EL (cell line): Measurements from ENCODE around the gene RIMS1.
"Not testable (repeated sequence)": the region's sequence is repeated elsewhere in the genome, so short reads cannot be mapped to it uniquely, and the experiment has no call there.

Experiments
- DNase-seq: peaks from one replicate; pipeline ENCODE4 v3.0.0-alpha.2; 2016

Gene RIMS1

DNA sequence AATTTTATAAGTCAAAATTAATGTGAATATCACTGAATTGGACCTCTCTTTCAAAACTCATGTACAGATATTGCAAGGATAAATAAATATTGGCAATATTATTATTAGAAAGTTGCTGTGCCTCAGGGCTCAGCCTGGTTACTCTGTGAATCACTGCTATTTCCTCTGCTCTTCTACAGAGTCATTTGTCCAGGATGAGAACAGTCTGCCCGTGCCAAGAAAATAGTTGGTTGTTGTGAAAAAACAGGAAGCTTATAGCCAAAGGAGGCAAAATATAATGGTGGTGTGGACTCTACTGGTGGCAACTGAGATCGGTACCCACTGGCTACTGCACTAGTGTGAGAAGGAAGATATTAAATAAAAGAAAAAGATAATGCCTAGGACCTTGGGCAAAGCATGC is 93.6 kb downstream of the RIMS1 start:
- DNase-seq, result peak; percentile 3

- DNase-seq, result peak; percentile 8
These were observed 96.0 kb downstream of the RIMS1 start for GRCh38 chr6:71982389-71982788.

GRCh38 chr6:71983131-71983530 is 96.8 kb downstream of the RIMS1 start:
- no peak for DNase-seq

GRCh38 chr6:71994705-71995271 is 108.4 kb downstream of the RIMS1 start:
- DNase-seq, result no peak

GRCh38 chr6:71997341-71997740 is 111.0 kb downstream of the RIMS1 start:
- DNase-seq, result no peak

DNA sequence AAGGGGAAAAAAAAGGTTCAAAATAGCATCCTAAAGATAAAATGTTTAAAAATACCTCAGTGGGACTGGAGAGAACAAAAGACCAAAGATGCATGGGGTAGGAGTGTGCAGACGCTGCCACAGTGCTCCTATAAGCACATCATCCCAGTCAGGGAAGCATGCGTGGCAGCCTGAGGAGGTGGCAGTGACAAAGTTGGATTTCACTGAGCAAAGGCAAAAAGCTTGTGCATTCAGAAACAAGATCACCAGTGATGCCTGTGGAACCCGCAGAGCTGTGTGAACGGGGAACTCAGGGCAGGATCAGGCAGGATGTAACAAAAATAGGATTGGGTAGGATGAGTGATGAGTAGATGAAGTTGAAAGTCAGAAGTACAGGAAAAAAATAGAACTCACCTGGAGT is 116.1 kb downstream of the RIMS1 start:
- DNase-seq, result no peak

DNA sequence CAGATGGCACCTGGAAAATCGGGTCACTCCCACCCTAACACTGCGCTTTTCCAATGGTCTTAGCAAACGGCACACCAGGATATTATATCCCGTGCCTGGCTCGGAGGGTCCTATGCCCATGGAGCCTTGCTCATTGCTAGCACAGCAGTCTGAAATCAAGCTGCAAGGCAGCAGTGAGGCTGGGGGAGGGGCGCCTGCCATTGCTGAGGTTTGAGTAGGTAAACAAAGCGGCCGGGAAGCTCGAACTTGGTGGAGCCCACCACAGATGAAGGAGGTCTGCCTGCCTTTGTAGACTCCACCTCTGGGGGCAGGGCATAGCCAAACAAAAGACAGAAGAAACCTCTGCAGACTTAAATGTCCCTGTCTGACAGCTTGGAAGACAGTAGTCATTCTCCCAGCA is 120.2 kb downstream of the RIMS1 start:
- DNase-seq, result not testable (repeated sequence)

DNA sequence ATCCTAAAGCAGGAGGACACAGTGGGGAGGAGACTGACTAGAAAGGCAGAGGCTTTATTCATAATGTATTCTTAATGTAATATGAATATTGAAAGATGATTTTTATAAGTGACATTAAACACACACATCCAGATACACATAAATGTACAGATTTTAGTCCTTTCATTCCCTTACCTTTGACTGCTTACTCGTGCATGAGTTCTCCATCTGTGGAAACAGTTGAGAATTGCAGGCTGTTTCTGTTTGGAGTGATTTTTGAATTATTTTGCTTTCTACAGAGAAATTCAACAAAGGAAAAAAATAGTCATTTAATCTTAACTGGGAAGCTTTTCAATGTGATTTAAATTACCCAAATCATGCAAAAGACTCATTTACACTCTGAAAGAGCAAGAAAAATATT is 136.5 kb downstream of the RIMS1 start:
- no peak for DNase-seq

- DNase-seq, result peak; percentile 9
These were observed 145.1 kb downstream of the RIMS1 start for GRCh38 chr6:72031471-72031870.

DNA sequence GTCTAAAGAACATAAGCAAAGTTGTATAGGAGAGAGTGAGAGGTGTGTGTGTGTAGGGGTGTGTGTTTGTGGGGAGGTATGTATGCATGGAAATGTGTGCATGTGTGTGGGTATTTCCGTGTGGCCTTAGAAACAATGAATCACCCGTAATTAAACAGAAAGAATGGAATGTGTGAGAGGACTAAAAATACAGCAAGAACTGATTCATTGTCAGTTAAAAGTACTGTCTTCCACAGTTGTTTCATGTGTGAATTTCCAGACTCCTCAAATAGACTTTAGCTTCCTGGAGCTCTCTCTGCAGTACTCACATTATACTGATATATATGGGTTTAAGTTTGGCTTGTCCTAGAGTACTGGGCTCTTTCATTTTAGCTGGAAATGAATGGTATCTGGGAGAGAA is 145.7 kb downstream of the RIMS1 start:
- DNase-seq, result peak; percentile 15

- no peak for DNase-seq
These were observed 149.1 kb downstream of the RIMS1 start for GRCh38 chr6:72035486-72035885.

DNA sequence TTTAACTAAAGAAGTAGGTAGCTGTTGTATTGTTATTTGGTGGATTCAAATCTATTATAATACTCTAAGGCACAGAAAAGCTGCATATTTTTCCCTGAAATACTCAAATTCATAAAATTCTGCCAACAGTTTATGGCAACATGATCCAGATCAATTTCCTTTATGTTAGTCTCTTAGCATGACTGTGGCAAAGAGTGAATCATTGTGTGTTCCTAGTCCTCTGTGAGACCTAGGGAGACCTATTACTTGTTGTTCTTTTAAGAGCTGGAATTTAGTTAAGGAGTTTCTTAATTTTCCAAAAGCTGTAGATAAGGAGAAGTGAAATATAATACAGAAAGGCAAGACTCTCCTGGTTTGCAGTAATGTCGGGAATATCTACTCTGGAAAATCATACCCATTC is 149.6 kb downstream of the RIMS1 start:
- DNase-seq, result no peak

- no peak for DNase-seq
These were observed 150.7 kb downstream of the RIMS1 start for GRCh38 chr6:72037006-72037405.

GRCh38 chr6:72040111-72040510 is 153.8 kb downstream of the RIMS1 start:
- no peak for DNase-seq

- no peak for DNase-seq
These were observed 155.7 kb downstream of the RIMS1 start for GRCh38 chr6:72042088-72042487.

- no peak for DNase-seq
These were observed 161.7 kb downstream of the RIMS1 start for GRCh38 chr6:72048080-72048479.

DNA sequence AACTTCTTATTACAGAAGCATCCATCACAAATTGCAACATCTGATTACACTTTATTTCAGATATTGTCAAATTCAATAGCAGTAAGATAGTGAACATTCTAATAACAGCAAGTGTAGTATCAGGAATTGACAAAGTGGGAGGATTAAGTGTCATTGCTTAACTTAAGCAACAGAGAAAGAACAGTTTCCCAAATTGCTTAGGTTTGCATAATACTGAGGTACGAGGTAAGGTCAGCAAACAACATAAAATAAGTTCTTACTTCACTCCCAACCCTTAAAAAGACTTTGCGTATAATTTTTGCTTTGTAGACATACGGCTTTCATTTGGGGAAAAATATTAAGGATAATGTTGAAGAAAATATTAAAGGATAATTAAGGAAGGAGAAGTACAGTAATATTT is 163.0 kb downstream of the RIMS1 start:
- no peak for DNase-seq

GRCh38 chr6:72061286-72061685 is 174.9 kb downstream of the RIMS1 start:
- no peak for DNase-seq

DNA sequence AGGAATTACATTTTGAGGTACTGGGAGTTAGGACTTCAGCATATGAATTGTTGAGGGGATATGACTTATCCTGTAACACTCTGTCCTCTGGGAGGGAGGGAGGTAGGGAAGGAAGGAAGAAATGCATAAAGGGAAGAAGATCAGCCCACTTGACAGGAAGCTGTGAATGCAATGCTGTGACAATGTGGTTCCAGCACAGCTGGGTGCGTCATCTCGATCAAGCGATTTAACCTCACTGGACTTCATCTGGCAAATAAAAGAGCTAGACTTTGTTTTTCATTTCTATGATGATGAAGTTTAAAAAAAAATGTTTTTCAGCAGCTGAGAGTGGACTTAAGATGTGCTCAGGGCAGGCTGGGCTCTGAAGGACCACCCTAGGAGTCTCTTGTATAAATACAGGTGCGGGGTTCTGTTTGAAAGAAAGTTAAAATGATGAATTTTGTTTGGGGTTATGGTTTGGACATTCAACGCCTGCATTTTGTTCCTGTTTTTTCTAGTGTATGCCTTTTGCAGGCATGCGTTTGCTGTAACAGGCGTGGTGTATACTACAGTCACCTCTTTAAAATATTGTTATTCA is 178.1 kb downstream of the RIMS1 start:
- DNase-seq, result no peak

DNA sequence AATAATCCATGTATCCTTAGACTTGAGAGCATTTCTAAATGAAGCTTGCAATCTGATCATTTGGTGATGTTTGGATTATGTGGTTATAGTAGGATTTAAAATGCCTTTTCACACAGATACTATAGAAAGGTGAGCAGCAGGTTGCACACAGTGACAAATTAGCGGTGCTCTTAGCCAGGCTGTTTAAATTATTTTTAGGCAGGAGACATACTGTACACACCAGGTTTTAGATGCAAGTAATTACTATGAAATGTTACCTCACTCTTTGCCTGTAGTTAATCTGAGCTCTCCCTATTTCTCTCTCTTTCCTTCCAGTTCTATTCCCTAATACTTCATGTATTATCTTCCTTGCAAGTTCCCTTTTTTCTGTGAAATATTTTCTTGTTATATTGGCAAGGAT is 191.7 kb downstream of the RIMS1 start:
- DNase-seq, result no peak

- no peak for DNase-seq
These were observed 194.1 kb downstream of the RIMS1 start for GRCh38 chr6:72080260-72080941.

DNA sequence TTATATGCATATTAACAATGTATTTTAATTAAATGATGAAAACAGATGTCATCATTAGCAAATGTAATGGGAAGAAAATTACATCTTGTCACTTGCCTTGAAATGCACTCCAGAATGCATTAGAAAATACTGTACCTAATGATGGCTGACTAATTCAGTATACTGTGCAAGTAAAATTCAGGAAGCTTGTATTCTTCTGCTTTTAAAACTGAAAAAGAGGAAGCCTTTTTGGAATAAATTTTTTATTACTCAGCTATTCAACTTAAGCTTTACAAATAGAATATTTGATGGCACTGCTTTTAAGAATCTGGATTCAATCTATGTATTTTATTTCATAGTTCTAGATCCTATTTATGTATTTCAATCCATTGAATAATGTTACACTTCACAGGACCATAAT is 195.5 kb downstream of the RIMS1 start:
- no peak for DNase-seq

- DNase-seq, result no peak
These were observed 197.6 kb downstream of the RIMS1 start for GRCh38 chr6:72083976-72084375.

GRCh38 chr6:72084992-72085569 is 198.7 kb downstream of the RIMS1 start:
- peak; percentile 20 for DNase-seq
